H1 (cell line): Measurements from ENCODE around the gene EGLN3. TPM values are rescaled to one million over a fixed set of nuclear protein-coding genes. Genes with fewer than 3 reads are reported as not detected.

Source experiments
- CTCF ChIA-PET: fragments of 300-600 bp; sonication (Branson Sonifier 250); formaldehyde crosslinking; loops from one replicate; lab custom pipeline; 2021; ENCODE audit not compliant: partially characterized antibody; lab: Charles Lee
- POLR2A ChIA-PET: fragments of 300-600 bp; sonication (Branson Sonifier 250); formaldehyde crosslinking; loops from one replicate; lab custom pipeline; 2021; ENCODE audit warnings: inconsistent platforms; ENCODE audit not compliant: partially characterized antibody; lab: Charles Lee
- DNase-seq, 2 experiments: peaks; one replicate each; pipeline versions ENCODE4 v3.0.0 to v3.0.0-alpha.2; 2010 to 2022; ENCODE audit warnings: low spot score in 2 of 2, low read depth in 1 of 2, mixed read lengths in 1 of 2
- FAIRE-seq: peaks from 2 replicates; lab custom pipeline; 2011; peaks lifted over from hg19 to GRCh38; lab: Jason Lieb, UNC
- H2AFZ ChIP-seq: 2 replicates; pipeline ENCODE4 v1.8.1; 2012; ENCODE audit warnings: low read length, inconsistent platforms
- H2AK5ac ChIP-seq: 2 replicates; pipeline ENCODE4 v1.6.1; 2013; ENCODE audit warnings: low read depth, low read length
- H2BK120ac ChIP-seq: replicated peaks from 2 replicates; pipeline ENCODE3; 2013; ENCODE audit warnings: low read depth, low read length, inconsistent platforms
- H2BK12ac ChIP-seq: 2 replicates; pipeline ENCODE4 v1.6.1; 2013; ENCODE audit warnings: low read depth, low read length
- H2BK15ac ChIP-seq: 2 replicates; pipeline ENCODE4 v1.6.1; 2013; ENCODE audit warnings: low read length
- H2BK20ac ChIP-seq: 2 replicates; pipeline ENCODE4 v1.6.1; 2013; ENCODE audit warnings: low read length
- H2BK5ac ChIP-seq: 2 replicates; pipeline ENCODE4 v1.6.1; 2013; ENCODE audit warnings: low read depth, low read length
- H3K14ac ChIP-seq: 2 replicates; pipeline ENCODE4 v1.6.1; 2013; ENCODE audit warnings: inconsistent platforms; ENCODE audit not compliant: insufficient read length
- H3K18ac ChIP-seq: 2 replicates; pipeline ENCODE4 v1.6.1; 2013; ENCODE audit warnings: low read length; ENCODE audit errors: extremely low read depth
- H3K23ac ChIP-seq: 2 replicates; pipeline ENCODE4 v1.6.1; 2013; ENCODE audit warnings: inconsistent platforms; ENCODE audit not compliant: insufficient read length
- H3K23me2 ChIP-seq: 2 replicates; pipeline ENCODE4 v1.6.1; 2013; ENCODE audit warnings: low read depth, low read length
- H3K27ac ChIP-seq: 2 replicates; pipeline ENCODE4 v1.6.1; 2011; ENCODE audit warnings: low read depth, low read length, inconsistent platforms
- H3K27me3 ChIP-seq, 4 experiments: replicated peaks in 1 of 4; 1 replicate in 1 of 4; 2 replicates in 3 of 4; pipeline versions ENCODE4 v1.6.1 to v1.8.1; 2011 to 2013; ENCODE audit warnings: low read length in 3 of 4, mild to moderate bottlenecking in 3 of 4, inconsistent platforms in 2 of 4, mixed read lengths in 2 of 4, moderate library complexity in 1 of 4; ENCODE audit not compliant: control insufficient read depth in 3 of 4, insufficient read depth in 3 of 4; ENCODE audit errors: extremely low read depth in 1 of 4
- H3K36me3 ChIP-seq, 4 experiments: 2 replicates each; pipeline versions ENCODE4 v1.6.1 to v1.8.1; 2011 to 2013; ENCODE audit warnings: mild to moderate bottlenecking in 4 of 4, low read length in 3 of 4, moderate library complexity in 2 of 4, control low read depth in 1 of 4, inconsistent platforms in 1 of 4; ENCODE audit not compliant: insufficient read depth in 4 of 4, control insufficient read depth in 2 of 4
- H3K4ac ChIP-seq: replicated peaks from 2 replicates; pipeline ENCODE3; 2013; ENCODE audit warnings: low read length, low read depth, mixed read lengths, inconsistent platforms; ENCODE audit not compliant: insufficient read length
- H3K4me1 ChIP-seq, 4 experiments: replicated peaks in 1 of 4; 1 replicate in 1 of 4; 2 replicates in 3 of 4; pipeline versions ENCODE4 v1.6.1 to v1.8.1; 2011 to 2013; ENCODE audit warnings: low read length in 3 of 4, inconsistent platforms in 2 of 4, mixed read lengths in 1 of 4; ENCODE audit not compliant: insufficient read depth in 4 of 4, control insufficient read depth in 3 of 4
- H3K4me2 ChIP-seq, 2 experiments: 2 replicates each; pipeline versions ENCODE4 v1.6.1 to v1.8.1; 2011 to 2013; ENCODE audit warnings: low read depth in 2 of 2, low read length in 2 of 2, control low read depth in 1 of 2, inconsistent platforms in 1 of 2, mild to moderate bottlenecking in 1 of 2; ENCODE audit not compliant: insufficient read depth in 1 of 2
- H3K4me3 ChIP-seq, 4 experiments: fragments of 200-600, 300-600 bp in 1 of 4; sonication (generic), shearing (Covaris generic), sonication (Bioruptor Twin) in 1 of 4; 2 replicates each; pipeline versions ENCODE4 v1.5.1 to v1.8.1; 2011 to 2016; ENCODE audit warnings: low read length in 4 of 4, low read depth in 3 of 4, control low read depth in 2 of 4, inconsistent platforms in 2 of 4, mild to moderate bottlenecking in 2 of 4, mixed read lengths in 1 of 4, moderate library complexity in 1 of 4; ENCODE audit not compliant: insufficient read depth in 2 of 4; ENCODE audit errors: extremely low read depth in 1 of 4
- H3K56ac ChIP-seq: replicated peaks from 2 replicates; pipeline ENCODE3; 2013; ENCODE audit warnings: low read depth, mild to moderate bottlenecking, mixed read lengths, low read length, inconsistent platforms; ENCODE audit not compliant: insufficient read length
- H3K79me1 ChIP-seq: 2 replicates; pipeline ENCODE4 v1.6.1; 2013; ENCODE audit warnings: low read depth, low read length, control low read depth
- H3K79me2 ChIP-seq, 2 experiments: 2 replicates each; pipeline versions ENCODE4 v1.6.1 to v1.8.1; 2012 to 2013; ENCODE audit warnings: low read length in 2 of 2, mild to moderate bottlenecking in 2 of 2, inconsistent platforms in 1 of 2; ENCODE audit not compliant: insufficient read depth in 2 of 2, control insufficient read depth in 1 of 2
- H3K9ac ChIP-seq, 4 experiments: replicated peaks in 1 of 4; 1 replicate in 1 of 4; 2 replicates in 3 of 4; pipeline versions ENCODE4 v1.6.1 to v1.8.1; 2011 to 2013; ENCODE audit warnings: low read depth in 3 of 4, low read length in 3 of 4, control low read depth in 2 of 4, mild to moderate bottlenecking in 2 of 4, moderate library complexity in 2 of 4, inconsistent platforms in 1 of 4; ENCODE audit errors: extremely low read depth in 1 of 4
- H3K9me3 ChIP-seq, 2 experiments: 2 replicates each; pipeline versions ENCODE4 v1.6.1 to v1.8.1; 2012 to 2013; ENCODE audit warnings: mild to moderate bottlenecking in 2 of 2, moderate library complexity in 2 of 2, control low read depth in 1 of 2, inconsistent platforms in 1 of 2, low read depth in 1 of 2, low read length in 1 of 2, mixed read lengths in 1 of 2; ENCODE audit not compliant: insufficient read depth in 2 of 2
- H4K20me1 ChIP-seq, 2 experiments: replicated peaks in 1 of 2; 2 replicates each; pipeline versions ENCODE3 to v1.8.1; 2011 to 2013; ENCODE audit warnings: inconsistent platforms in 2 of 2, low read length in 2 of 2, mild to moderate bottlenecking in 1 of 2; ENCODE audit not compliant: insufficient read depth in 2 of 2, control insufficient read depth in 1 of 2
- H4K5ac ChIP-seq: 2 replicates; pipeline ENCODE4 v1.6.1; 2013; ENCODE audit warnings: low read length, low read depth, mixed read lengths, inconsistent platforms; ENCODE audit not compliant: insufficient read length
- H4K8ac ChIP-seq: 2 replicates; pipeline ENCODE4 v1.8.0; 2013; ENCODE audit warnings: mild to moderate bottlenecking, moderate library complexity, low read length, inconsistent platforms; ENCODE audit not compliant: insufficient read depth; ENCODE audit errors: extremely low read depth
- H4K91ac ChIP-seq: replicated peaks from 2 replicates; pipeline ENCODE3; 2013; ENCODE audit warnings: low read length, mixed read lengths, inconsistent platforms; ENCODE audit not compliant: insufficient read length
- ATF3 ChIP-seq: IDR thresholded peaks from 2 replicates; pipeline ENCODE4 v1.6.1; 2011; ENCODE audit warnings: low read depth, mild to moderate bottlenecking, low read length; ENCODE audit not compliant: insufficient read depth
- BCL11A ChIP-seq, 2 experiments: IDR thresholded peaks; one replicate each; pipeline ENCODE4 v1.6.1; 2011; ENCODE audit warnings: low read depth in 2 of 2, low read length in 2 of 2, mild to moderate bottlenecking in 2 of 2
- CTCF ChIP-seq, 3 experiments: IDR thresholded peaks; 1 replicate in 2 of 3; 2 replicates in 1 of 3; pipeline versions ENCODE4 v1.5.1 to v1.6.1; 2011; ENCODE audit warnings: low read length in 3 of 3, mild to moderate bottlenecking in 3 of 3, inconsistent platforms in 2 of 3, low read depth in 1 of 3, moderate library complexity in 1 of 3; ENCODE audit not compliant: insufficient read depth in 1 of 3; ENCODE audit errors: control extremely low read depth in 1 of 3
- EZH2 ChIP-seq: fragments of 200-600 bp; sonication (generic); IDR thresholded peaks from 2 replicates; pipeline ENCODE4 v1.7.1; 2012; ENCODE audit warnings: low read depth, mild to moderate bottlenecking, moderate library complexity, low read length, inconsistent platforms; ENCODE audit not compliant: severe bottlenecking
- JUN ChIP-seq: IDR thresholded peaks from 2 replicates; pipeline ENCODE4 v1.6.1; 2011; ENCODE audit warnings: low read depth, mild to moderate bottlenecking, improper control_type of control experiment, low read length
- KDM5A ChIP-seq: fragments of 200-600 bp; IDR thresholded peaks from 2 replicates; pipeline ENCODE4 v1.7.1; 2012; ENCODE audit warnings: mild to moderate bottlenecking, low read length, inconsistent platforms, mixed read lengths
- MAFK ChIP-seq: IDR thresholded peaks from 2 replicates; pipeline ENCODE4 v1.6.1; 2012; ENCODE audit warnings: low read depth, mild to moderate bottlenecking, improper control_type of control experiment, low read length
- SAP30 ChIP-seq: fragments of 300-600 bp; sonication (generic); IDR thresholded peaks from 2 replicates; pipeline ENCODE4 v1.7.1; 2012; ENCODE audit warnings: low read length, moderate library complexity, mild to moderate bottlenecking, inconsistent platforms; ENCODE audit not compliant: insufficient read depth, insufficient replicate concordance
- SP1 ChIP-seq: IDR thresholded peaks from 2 replicates; pipeline ENCODE4 v1.6.1; 2011; ENCODE audit warnings: low read depth, low read length
- SP2 ChIP-seq: IDR thresholded peaks from 2 replicates; pipeline ENCODE4 v1.6.1; 2012; ENCODE audit warnings: mild to moderate bottlenecking, low read length, inconsistent platforms
- TBP ChIP-seq: IDR thresholded peaks from 2 replicates; pipeline ENCODE4 v1.6.1; 2011; ENCODE audit warnings: low read depth, low read length, improper control_type of control experiment
- WGBS, 2 experiments: shearing (Covaris generic) in 1 of 2; methylation state at CpG; one replicate each; pipeline versions ENCODE4 v1.1.6 to v1.1.7; 2013 to 2015; ENCODE audit warnings: low lambda C conversion rate in 2 of 2, mixed read lengths in 2 of 2, inconsistent platforms in 1 of 2, low coverage in 1 of 2, missing lambda C conversion rate in 1 of 2; ENCODE audit not compliant: insufficient replicate concordance in 2 of 2, insufficient coverage in 1 of 2, insufficient read length in 1 of 2; ENCODE audit errors: extremely low coverage in 1 of 2, missing lambda C conversion rate in 1 of 2; 5-methylcytosine and 5-hydroxymethylcytosine counted together
- polyA plus RNA-seq, 7 experiments: library from polyadenylated mRNA; depleted of rRNA in 3 of 7; stranded (reverse) in 5 of 7; unstranded in 2 of 7; fragments of >200 nt in 5 of 7; fragments of 200-250 nt in 2 of 7; gene quantifications; 1 replicate in 5 of 7; 2 replicates in 1 of 7; 4 replicates in 1 of 7; pipeline versions ENCODE4 v1.2.1 to v1.2.3, GENCODE V29; 2011 to 2013; ENCODE audit warnings: missing spikeins in 2 of 7, mixed read lengths in 2 of 7
- total RNA-seq: library from RNA; stranded (reverse); fragmentation: NEBNext Ultra II Directional; extraction: Animal tissue kit (Norgen Biotek cat#: 25700); gene quantifications from 2 replicates; pipeline ENCODE4 v1.2.1, GENCODE V29; 2021

The EGLN3 gene
- total and polyA plus RNA-seq, 2 of the 8 experiments (the other 6 are each of a cell fraction or from before 2014, with no cell fraction given): 10.6 to 27.3 TPM

- no peak for FAIRE-seq
- H3K4me3 ChIP-seq: no peak overlapping the region
- CTCF ChIA-PET: interaction anchor here (1.0 to 2.4 kb wide), 5 partner anchors 9 to 117 kb away, joined by 3 to 11 read pairs (median 3); no protein-coding TSS in a partner anchor
- no peak for TF ChIP-seq TBP
- no peak for TF ChIP-seq SAP30
- no peak for TF ChIP-seq JUN
- no peak for TF ChIP-seq KDM5A
- no peak for TF ChIP-seq SP2
- TF ChIP-seq MAFK: no peak
- TF ChIP-seq SP1: no peak
- no peak for TF ChIP-seq EZH2
- no peak for TF ChIP-seq CTCF (IDR thresholded peaks at IDR 0.05; ENCODE audit: control extremely low read depth in 1 of 3, insufficient read depth in 1 of 3, low read depth in 1 of 3, low read length in 3 of 3)
- no peak for TF ChIP-seq ATF3
- TF ChIP-seq BCL11A (IDR thresholded peaks at IDR 0.05; ENCODE audit: low read depth in 2 of 2, low read length in 2 of 2): no peak
These were observed 15.4 kb upstream of the EGLN3 start for GRCh38 chr14:33966276-33966675.

More at GRCh38 chr14:33966276-33966675, 15.4 kb upstream of the EGLN3 start:
- H3K27me3 ChIP-seq: no peaks in the 10 kb centered on the region
- POLR2A ChIA-PET: interaction anchor here (1.8 kb wide), 1 partner anchor 16 kb away, joined by 6 read pairs; the partner anchor contains the start of gene EGLN3
- H3K18ac ChIP-seq: no peak overlapping the region
- H3K4me1 ChIP-seq: peaks cover 0 to 3% (median 0%) of the 10 kb centered on the region in 4 experiments; a peak in 1 of 7 replicates
- H4K20me1 ChIP-seq: no peaks in the 10 kb centered on the region
- H2AFZ ChIP-seq: no peak overlapping the region
- no peak overlapping the region for H2BK12ac ChIP-seq
- H3K4ac ChIP-seq: no peak overlapping the region
- no peak overlapping the region for H4K91ac ChIP-seq
- no peak overlapping the region for H2BK120ac ChIP-seq
- H2BK20ac ChIP-seq: no peak overlapping the region
- H3K56ac ChIP-seq: no peak overlapping the region
- H3K27ac ChIP-seq: no peak overlapping the region
- H4K5ac ChIP-seq: no peak overlapping the region
- H2BK5ac ChIP-seq: no peak overlapping the region
- WGBS, 2 experiments: 87% methylated on average over 6 of the region's 6 CpGs; no CpG with 5 or more reads in 1 of the 2 experiments
- H3K23ac ChIP-seq: no peak overlapping the region
- no peaks in the 10 kb centered on the region for H3K9me3 ChIP-seq
- no peak overlapping the region for H3K4me2 ChIP-seq
- no peaks in the 10 kb centered on the region for H3K79me2 ChIP-seq
- no peak overlapping the region for H4K8ac ChIP-seq
- H3K36me3 ChIP-seq: no peaks in the 10 kb centered on the region
- no peaks in the 10 kb centered on the region for H3K23me2 ChIP-seq
- no peak overlapping the region for H3K14ac ChIP-seq
- DNase-seq: no peak
- no peaks in the 10 kb centered on the region for H3K79me1 ChIP-seq
- H2AK5ac ChIP-seq: no peak overlapping the region
- no peak overlapping the region for H2BK15ac ChIP-seq
- H3K9ac ChIP-seq: no peak overlapping the region
